OCI-LY7 (cell line): Measurements from ENCODE around the gene DEF6.

Experiments used
- EZH2phosphoT487 ChIP-seq: fragments of 200-600 bp; sonication (generic); IDR thresholded peaks from 2 replicates; pipeline ENCODE4 v1.6.1; 2018; ENCODE audit warnings: low read depth, borderline replicate concordance, mild to moderate bottlenecking, mixed run types, antibody characterized with exemption, low read length, moderate library complexity, mixed read lengths
- TF ChIP-seq, protein P1 (sequence below): fragments of 200-600 bp; sonication (generic); conservative IDR thresholded peaks from 2 replicates; pipeline ENCODE4 v1.5.1; 2014; ENCODE audit warnings: mild to moderate bottlenecking, antibody characterized with exemption, low read length, moderate library complexity, mixed read lengths

DNA sequence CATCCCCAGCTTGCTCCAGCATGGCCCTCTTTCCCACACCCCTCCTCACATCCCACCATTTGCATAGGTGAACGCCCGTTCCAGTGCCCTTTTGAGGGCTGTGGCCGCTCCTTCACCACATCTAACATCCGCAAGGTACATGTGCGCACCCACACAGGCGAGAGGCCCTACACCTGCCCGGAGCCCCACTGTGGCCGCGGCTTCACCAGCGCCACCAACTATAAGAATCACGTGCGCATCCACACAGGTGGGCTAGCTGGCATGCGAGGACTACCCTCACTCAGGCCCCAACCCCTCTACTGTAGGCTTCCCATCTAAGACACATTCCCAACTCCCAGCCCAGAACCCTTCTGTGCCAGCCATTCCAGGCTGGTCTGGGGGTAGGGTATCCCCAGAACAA, 6.1 kb upstream of the DEF6 start:
- TF ChIP-seq, protein P1, sequence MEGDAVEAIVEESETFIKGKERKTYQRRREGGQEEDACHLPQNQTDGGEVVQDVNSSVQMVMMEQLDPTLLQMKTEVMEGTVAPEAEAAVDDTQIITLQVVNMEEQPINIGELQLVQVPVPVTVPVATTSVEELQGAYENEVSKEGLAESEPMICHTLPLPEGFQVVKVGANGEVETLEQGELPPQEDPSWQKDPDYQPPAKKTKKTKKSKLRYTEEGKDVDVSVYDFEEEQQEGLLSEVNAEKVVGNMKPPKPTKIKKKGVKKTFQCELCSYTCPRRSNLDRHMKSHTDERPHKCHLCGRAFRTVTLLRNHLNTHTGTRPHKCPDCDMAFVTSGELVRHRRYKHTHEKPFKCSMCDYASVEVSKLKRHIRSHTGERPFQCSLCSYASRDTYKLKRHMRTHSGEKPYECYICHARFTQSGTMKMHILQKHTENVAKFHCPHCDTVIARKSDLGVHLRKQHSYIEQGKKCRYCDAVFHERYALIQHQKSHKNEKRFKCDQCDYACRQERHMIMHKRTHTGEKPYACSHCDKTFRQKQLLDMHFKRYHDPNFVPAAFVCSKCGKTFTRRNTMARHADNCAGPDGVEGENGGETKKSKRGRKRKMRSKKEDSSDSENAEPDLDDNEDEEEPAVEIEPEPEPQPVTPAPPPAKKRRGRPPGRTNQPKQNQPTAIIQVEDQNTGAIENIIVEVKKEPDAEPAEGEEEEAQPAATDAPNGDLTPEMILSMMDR: no peak
- no peak for TF ChIP-seq EZH2phosphoT487
